ENCODE data around the gene AMBN. TPM values are rescaled to one million over a fixed set of nuclear protein-coding genes. Genes with fewer than 3 reads are reported as not detected.

AMBN gene
- total RNA-seq, 4 donors from 2014 or later: 0.68 TPM; not detected in 3

- peak in 1 of 2 donors; percentile 23 for DNase-seq (ENCODE audit: low spot score in 2 of 2)
- H3K4me3 ChIP-seq (ENCODE audit: low read depth, poor library complexity, severe bottlenecking): no peak overlapping the region
- intact Hi-C loops (cut with DNase I; ENCODE audit: low total_unique reads): no loop called here
- no peak for TF ChIP-seq POLR2A (IDR thresholded peaks at IDR 0.05)
- TF ChIP-seq, protein P1, sequence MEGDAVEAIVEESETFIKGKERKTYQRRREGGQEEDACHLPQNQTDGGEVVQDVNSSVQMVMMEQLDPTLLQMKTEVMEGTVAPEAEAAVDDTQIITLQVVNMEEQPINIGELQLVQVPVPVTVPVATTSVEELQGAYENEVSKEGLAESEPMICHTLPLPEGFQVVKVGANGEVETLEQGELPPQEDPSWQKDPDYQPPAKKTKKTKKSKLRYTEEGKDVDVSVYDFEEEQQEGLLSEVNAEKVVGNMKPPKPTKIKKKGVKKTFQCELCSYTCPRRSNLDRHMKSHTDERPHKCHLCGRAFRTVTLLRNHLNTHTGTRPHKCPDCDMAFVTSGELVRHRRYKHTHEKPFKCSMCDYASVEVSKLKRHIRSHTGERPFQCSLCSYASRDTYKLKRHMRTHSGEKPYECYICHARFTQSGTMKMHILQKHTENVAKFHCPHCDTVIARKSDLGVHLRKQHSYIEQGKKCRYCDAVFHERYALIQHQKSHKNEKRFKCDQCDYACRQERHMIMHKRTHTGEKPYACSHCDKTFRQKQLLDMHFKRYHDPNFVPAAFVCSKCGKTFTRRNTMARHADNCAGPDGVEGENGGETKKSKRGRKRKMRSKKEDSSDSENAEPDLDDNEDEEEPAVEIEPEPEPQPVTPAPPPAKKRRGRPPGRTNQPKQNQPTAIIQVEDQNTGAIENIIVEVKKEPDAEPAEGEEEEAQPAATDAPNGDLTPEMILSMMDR (IDR thresholded peaks at IDR 0.05): no peak
- 29 to 30% methylated on average over 5 of the region's 5 CpGs for WGBS, 2 donors
Measured at GRCh38 chr4:70601422-70602039, 9.5 kb downstream of the AMBN start.

DNA sequence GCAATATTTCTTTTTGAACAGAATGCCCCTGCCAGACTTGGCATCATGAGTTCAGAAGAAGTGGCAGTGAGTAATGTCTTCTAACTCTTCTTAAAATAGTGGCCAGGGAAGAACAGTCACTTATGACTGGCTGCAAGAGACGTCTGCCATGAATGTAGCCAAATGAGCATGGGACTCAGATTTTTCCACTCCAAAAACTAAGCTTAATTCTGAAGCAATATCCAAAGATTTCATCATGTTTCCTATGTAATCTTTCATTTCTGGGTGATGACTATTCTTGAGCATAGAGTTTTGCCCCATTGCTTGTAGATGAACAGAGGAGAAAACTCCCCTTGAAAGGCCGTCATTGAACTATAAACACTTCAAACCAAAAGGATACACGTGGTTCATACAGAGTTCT is 11.8 kb downstream of the AMBN start:
- DNase-seq (ENCODE audit: low spot score in 2 of 2): no peak
- H3K4me3 ChIP-seq (ENCODE audit: low read depth, poor library complexity, severe bottlenecking): no peak overlapping the region
- TF ChIP-seq, protein P1 (IDR thresholded peaks at IDR 0.05): no peak
- no peak for TF ChIP-seq POLR2A (IDR thresholded peaks at IDR 0.05)
- intact Hi-C loops (cut with DNase I; ENCODE audit: low total_unique reads): no loop called here
- 47 to 48% methylated on average over 3 of the region's 3 CpGs for WGBS, 2 donors

DNA sequence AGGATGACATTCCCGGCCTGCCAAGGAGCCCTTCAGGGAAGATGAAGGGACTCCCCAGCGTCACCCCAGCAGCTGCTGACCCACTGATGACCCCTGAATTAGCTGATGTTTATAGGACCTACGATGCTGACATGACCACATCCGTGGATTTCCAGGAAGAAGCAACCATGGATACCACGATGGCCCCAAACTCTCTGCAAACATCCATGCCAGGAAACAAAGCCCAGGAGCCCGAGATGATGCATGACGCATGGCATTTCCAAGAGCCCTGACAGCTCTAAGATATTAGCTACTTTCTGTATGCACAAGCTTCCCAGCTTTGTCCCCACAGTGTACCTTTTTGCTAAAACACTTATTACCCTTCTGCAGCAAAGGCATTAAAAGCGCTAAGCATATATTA is 14.4 kb downstream of the AMBN start:
- intact Hi-C loops (cut with DNase I; ENCODE audit: low total_unique reads): no loop called here
- DNase-seq (ENCODE audit: low spot score in 2 of 2): no peak
- 80 to 86% methylated on average over 8 of the region's 8 CpGs for WGBS, 2 donors

GRCh38 chr4:70607334-70607853 is 15.3 kb downstream of the AMBN start:
- DNase-seq (ENCODE audit: low spot score in 2 of 2): no peak
- H3K4me3 ChIP-seq (ENCODE audit: low read depth, poor library complexity, severe bottlenecking): no peak overlapping the region
- 86 to 87% methylated on average over 3 of the region's 3 CpGs for WGBS, 2 donors
- intact Hi-C loops (cut with DNase I; ENCODE audit: low total_unique reads): no loop called here
- TF ChIP-seq, protein P1 (IDR thresholded peaks at IDR 0.05): no peak
- no peak for TF ChIP-seq POLR2A (IDR thresholded peaks at IDR 0.05)

More for the DNA sequence above, 14.4 kb downstream of the AMBN start:
- no peak overlapping the region for H3K4me3 ChIP-seq (ENCODE audit: low read depth, poor library complexity, severe bottlenecking)
- TF ChIP-seq, protein P1 (IDR thresholded peaks at IDR 0.05): no peak
- TF ChIP-seq POLR2A (IDR thresholded peaks at IDR 0.05): no peak

DNA sequence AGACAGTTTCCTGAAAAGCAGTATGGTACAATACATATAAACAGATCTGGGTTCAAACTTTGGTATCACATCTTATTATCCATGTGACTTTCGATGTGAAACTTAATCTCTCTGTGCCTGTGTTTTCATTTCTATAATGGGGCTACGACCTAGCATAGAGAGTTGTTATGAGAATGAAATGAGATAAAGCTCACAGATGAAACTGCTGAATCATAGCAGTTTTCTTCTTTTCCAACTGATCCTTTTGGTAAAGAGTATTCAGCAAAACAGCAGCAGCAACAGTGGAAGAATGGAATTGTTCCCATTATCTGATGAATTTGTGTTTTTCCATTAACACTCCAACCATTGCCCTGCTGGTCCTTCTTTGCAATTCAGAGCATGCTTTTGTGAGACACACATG is 16.3 kb downstream of the AMBN start:
- DNase-seq (ENCODE audit: low spot score in 2 of 2): no peak
- 76 to 82% methylated on average over 2 of the region's 2 CpGs for WGBS, 2 donors
- TF ChIP-seq POLR2A (IDR thresholded peaks at IDR 0.05): no peak
- TF ChIP-seq, protein P1 (IDR thresholded peaks at IDR 0.05): no peak
- intact Hi-C loops (cut with DNase I; ENCODE audit: low total_unique reads): no loop called here
- H3K4me3 ChIP-seq (ENCODE audit: low read depth, poor library complexity, severe bottlenecking): no peak overlapping the region
